MM.1S (cell line): ENCODE measurements around the gene PKHD1.

Experiments used
- DNase-seq: peaks from one replicate; pipeline ENCODE4 v3.0.0-alpha.2; 2015
- H2AFZ ChIP-seq: fragments of 300-600 bp; sonication (generic); 2 replicates; pipeline ENCODE4 v1.6.0; 2016; ENCODE audit warnings: antibody characterized with exemption, low read length
- H3F3A ChIP-seq: fragments of 300-600 bp; sonication (generic); 2 replicates; pipeline ENCODE4 v1.6.1; 2016; ENCODE audit warnings: mild to moderate bottlenecking, antibody characterized with exemption, low read length, moderate library complexity, mixed read lengths; ENCODE audit not compliant: insufficient read depth
- H3K27ac ChIP-seq: fragments of 300-600 bp; sonication (generic); 2 replicates; pipeline ENCODE4 v1.5.1; 2016; ENCODE audit warnings: mild to moderate bottlenecking, low read length
- H3K27me3 ChIP-seq: fragments of 300-600 bp; sonication (generic); replicated peaks from 2 replicates; pipeline ENCODE4 v1.6.0; 2016; ENCODE audit warnings: low read length; ENCODE audit not compliant: insufficient read depth
- H3K36me3 ChIP-seq: fragments of 300-600 bp; sonication (generic); replicated peaks from 2 replicates; pipeline ENCODE4 v1.6.1; 2016; ENCODE audit warnings: mild to moderate bottlenecking, low read length, mixed read lengths; ENCODE audit not compliant: insufficient read depth
- H3K4me1 ChIP-seq: fragments of 300-600 bp; sonication (generic); 2 replicates; pipeline ENCODE4 v1.6.1; 2016; ENCODE audit warnings: low read length, mixed read lengths
- H3K4me2 ChIP-seq: fragments of 300-600 bp; sonication (generic); 2 replicates; pipeline ENCODE4 v1.6.0; 2016; ENCODE audit warnings: low read depth, low read length
- H3K4me3 ChIP-seq: fragments of 300-600 bp; sonication (generic); 2 replicates; pipeline ENCODE4 v1.5.1; 2016; ENCODE audit warnings: low read length, mixed read lengths
- H3K79me2 ChIP-seq: fragments of 300-600 bp; sonication (generic); 2 replicates; pipeline ENCODE4 v1.6.1; 2016; ENCODE audit warnings: mixed run types, low read length, mixed read lengths
- H3K9ac ChIP-seq: fragments of 300-600 bp; sonication (generic); 2 replicates; pipeline ENCODE4 v1.6.1; 2016; ENCODE audit warnings: low read length, mixed read lengths
- H3K9me2 ChIP-seq: fragments of 300-600 bp; sonication (generic); replicated peaks from 2 replicates; pipeline ENCODE4 v1.6.1; 2016; ENCODE audit warnings: mild to moderate bottlenecking, low read length, mixed read lengths; ENCODE audit not compliant: insufficient read depth
- H3K9me3 ChIP-seq: fragments of 300-600 bp; sonication (generic); replicated peaks from 2 replicates; pipeline ENCODE4 v1.6.1; 2016; ENCODE audit warnings: mild to moderate bottlenecking, low read length, mixed read lengths; ENCODE audit not compliant: insufficient read depth
- H4K20me1 ChIP-seq: fragments of 300-600 bp; sonication (generic); 2 replicates; pipeline ENCODE4 v1.6.1; 2016; ENCODE audit warnings: mild to moderate bottlenecking, low read length, moderate library complexity, mixed read lengths; ENCODE audit not compliant: insufficient read depth
- EZH2 ChIP-seq: fragments of 300-600 bp; sonication (generic); optimal IDR thresholded peaks from 2 replicates; pipeline ENCODE3; 2017; ENCODE audit warnings: low read depth, mild to moderate bottlenecking, antibody characterized with exemption, low read length, mixed read lengths
- EZH2phosphoT487 ChIP-seq: fragments of 300-600 bp; sonication (generic); IDR thresholded peaks from 2 replicates; pipeline ENCODE4 v1.6.1; 2018; ENCODE audit warnings: antibody characterized with exemption, low read length
- TF ChIP-seq, protein P1 (sequence below): fragments of 300-600 bp; sonication (generic); IDR thresholded peaks from 2 replicates; pipeline ENCODE4 v1.5.1; 2016; ENCODE audit warnings: antibody characterized with exemption, low read length, mixed read lengths

Gene PKHD1

DNA sequence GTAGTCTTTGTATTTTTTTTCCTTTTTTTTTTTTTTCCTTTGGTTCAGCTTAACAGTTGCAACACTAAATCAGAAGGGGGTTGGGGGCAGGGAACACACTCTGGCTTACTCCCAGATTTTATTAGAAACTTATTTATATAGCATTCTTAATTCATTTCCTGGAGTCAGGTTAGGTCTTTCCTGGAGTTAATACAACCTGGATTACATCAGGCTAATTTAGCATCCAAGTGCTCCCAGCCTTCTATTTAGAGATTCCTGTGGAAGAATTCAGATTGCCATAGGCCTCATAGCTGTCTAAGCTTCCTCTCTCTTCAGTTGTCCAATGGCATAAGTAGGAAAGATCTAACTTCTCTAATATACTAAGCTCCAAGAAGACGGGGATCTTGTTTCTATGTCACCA, 35.8 kb upstream of the PKHD1 start:
- H4K20me1 ChIP-seq = no peaks in the 10 kb centered on the region
- no peak overlapping the region for H3K9ac ChIP-seq
- no peak for DNase-seq
- H3K4me1 ChIP-seq = no peaks in the 10 kb centered on the region
- no peaks in the 10 kb centered on the region for H3K9me2 ChIP-seq
- no peak overlapping the region for H2AFZ ChIP-seq
- no peaks in the 10 kb centered on the region for H3K36me3 ChIP-seq
- no peak overlapping the region for H3K27ac ChIP-seq
- no peaks in the 10 kb centered on the region for H3F3A ChIP-seq
- TF ChIP-seq EZH2phosphoT487 (no peak), EZH2 (no peak)
- TF ChIP-seq, protein P1, sequence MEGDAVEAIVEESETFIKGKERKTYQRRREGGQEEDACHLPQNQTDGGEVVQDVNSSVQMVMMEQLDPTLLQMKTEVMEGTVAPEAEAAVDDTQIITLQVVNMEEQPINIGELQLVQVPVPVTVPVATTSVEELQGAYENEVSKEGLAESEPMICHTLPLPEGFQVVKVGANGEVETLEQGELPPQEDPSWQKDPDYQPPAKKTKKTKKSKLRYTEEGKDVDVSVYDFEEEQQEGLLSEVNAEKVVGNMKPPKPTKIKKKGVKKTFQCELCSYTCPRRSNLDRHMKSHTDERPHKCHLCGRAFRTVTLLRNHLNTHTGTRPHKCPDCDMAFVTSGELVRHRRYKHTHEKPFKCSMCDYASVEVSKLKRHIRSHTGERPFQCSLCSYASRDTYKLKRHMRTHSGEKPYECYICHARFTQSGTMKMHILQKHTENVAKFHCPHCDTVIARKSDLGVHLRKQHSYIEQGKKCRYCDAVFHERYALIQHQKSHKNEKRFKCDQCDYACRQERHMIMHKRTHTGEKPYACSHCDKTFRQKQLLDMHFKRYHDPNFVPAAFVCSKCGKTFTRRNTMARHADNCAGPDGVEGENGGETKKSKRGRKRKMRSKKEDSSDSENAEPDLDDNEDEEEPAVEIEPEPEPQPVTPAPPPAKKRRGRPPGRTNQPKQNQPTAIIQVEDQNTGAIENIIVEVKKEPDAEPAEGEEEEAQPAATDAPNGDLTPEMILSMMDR = no peak
- no peaks in the 10 kb centered on the region for H3K9me3 ChIP-seq
- H3K4me2 ChIP-seq = no peak overlapping the region
- no peaks in the 10 kb centered on the region for H3K79me2 ChIP-seq
- H3K4me3 ChIP-seq = no peak overlapping the region
- no peaks in the 10 kb centered on the region for H3K27me3 ChIP-seq

- H3K27me3 ChIP-seq = no peaks in the 10 kb centered on the region
- H3K4me3 ChIP-seq = no peak overlapping the region
- no peaks in the 10 kb centered on the region for H3K9me2 ChIP-seq
- no peak overlapping the region for H2AFZ ChIP-seq
- no peak overlapping the region for H3K9ac ChIP-seq
- H3K79me2 ChIP-seq = no peaks in the 10 kb centered on the region
- H4K20me1 ChIP-seq = no peaks in the 10 kb centered on the region
- no peak for TF ChIP-seq EZH2phosphoT487
- TF ChIP-seq, protein P1 = no peak
- TF ChIP-seq EZH2 = no peak
- no peak overlapping the region for H3K4me2 ChIP-seq
- H3K9me3 ChIP-seq = no peaks in the 10 kb centered on the region
- H3K27ac ChIP-seq = no peak overlapping the region
- H3K4me1 ChIP-seq = no peaks in the 10 kb centered on the region
- no peaks in the 10 kb centered on the region for H3K36me3 ChIP-seq
- DNase-seq = no peak
- no peaks in the 10 kb centered on the region for H3F3A ChIP-seq
Observed at GRCh38 chr6:52117352-52117751, 29.9 kb upstream of the PKHD1 start.

DNA sequence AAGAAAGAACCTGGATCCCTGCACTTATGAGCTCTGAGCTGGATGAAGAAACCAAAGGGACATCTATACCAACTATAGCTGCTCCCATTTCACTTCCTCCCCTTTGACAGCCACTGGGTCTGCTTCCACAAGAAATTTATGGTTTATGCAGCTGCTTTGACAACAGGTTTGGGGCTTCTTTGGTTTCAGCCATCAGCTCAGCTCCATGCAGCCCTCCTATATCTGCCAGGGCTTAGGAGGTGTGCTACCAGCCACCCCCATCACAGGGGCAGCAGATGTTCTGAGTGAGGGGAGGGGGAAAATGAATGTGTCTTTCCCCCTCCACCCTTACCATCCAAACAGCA, 29.2 kb upstream of the PKHD1 start:
- Histone ChIP-seq H3K4me3 (no peak overlapping the region), H3K9me2 (no peaks in the 10 kb centered on the region), H3K27me3 (no peaks in the 10 kb centered on the region), H3K36me3 (no peaks in the 10 kb centered on the region), H3K79me2 (no peaks in the 10 kb centered on the region), H3K4me2 (no peak overlapping the region), H3K27ac (no peak overlapping the region), H3K9me3 (no peaks in the 10 kb centered on the region), H3F3A (no peaks in the 10 kb centered on the region), H3K4me1 (no peaks in the 10 kb centered on the region), H3K9ac (no peak overlapping the region), H2AFZ (no peak overlapping the region), H4K20me1 (no peaks in the 10 kb centered on the region)
- TF ChIP-seq, protein P1 = no peak
- TF ChIP-seq EZH2 (no peak), EZH2phosphoT487 (no peak)
- no peak for DNase-seq
